GM18498 (cell line): ENCODE data around the gene FSD1L.
"Not testable (repeated sequence)": the region's sequence is repeated elsewhere in the genome, so short reads cannot be mapped to it uniquely, and the experiment has no call there.

Source experiments
- ATAC-seq: cut with Tn5 transposase; IDR thresholded peaks from one replicate; pipeline ENCODE4 v1.9.1; 2021; ENCODE audit warnings: mild to moderate bottlenecking, moderate library complexity; ENCODE audit not compliant: unreplicated experiment

FSD1L gene

GRCh38 chr9:105539452-105539851, 91.6 kb downstream of the FSD1L start:
- no peak for ATAC-seq

- peak; percentile 90 for ATAC-seq
Observed at GRCh38 chr9:105541838-105542237, 94.0 kb downstream of the FSD1L start.

DNA sequence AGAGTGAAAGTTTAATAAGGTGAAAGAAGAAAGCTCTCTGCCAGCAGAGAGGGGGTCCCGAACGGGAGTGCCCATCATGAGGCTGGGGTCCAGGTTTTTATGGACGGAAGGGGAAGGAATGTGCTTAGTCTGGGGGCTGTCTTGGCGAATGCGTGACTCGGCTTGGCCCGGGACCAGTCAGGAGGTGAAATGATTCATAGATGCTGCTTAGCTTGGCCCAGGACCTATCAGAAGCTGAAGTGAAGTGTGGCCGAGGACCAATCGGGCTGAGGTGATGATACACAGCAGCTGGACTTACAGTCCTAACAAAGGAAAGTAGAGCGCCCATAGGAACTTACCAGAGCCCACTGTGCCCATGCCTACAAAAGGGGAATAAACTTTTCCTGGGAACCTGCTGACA, 106.2 kb downstream of the FSD1L start:
- no peak for ATAC-seq

DNA sequence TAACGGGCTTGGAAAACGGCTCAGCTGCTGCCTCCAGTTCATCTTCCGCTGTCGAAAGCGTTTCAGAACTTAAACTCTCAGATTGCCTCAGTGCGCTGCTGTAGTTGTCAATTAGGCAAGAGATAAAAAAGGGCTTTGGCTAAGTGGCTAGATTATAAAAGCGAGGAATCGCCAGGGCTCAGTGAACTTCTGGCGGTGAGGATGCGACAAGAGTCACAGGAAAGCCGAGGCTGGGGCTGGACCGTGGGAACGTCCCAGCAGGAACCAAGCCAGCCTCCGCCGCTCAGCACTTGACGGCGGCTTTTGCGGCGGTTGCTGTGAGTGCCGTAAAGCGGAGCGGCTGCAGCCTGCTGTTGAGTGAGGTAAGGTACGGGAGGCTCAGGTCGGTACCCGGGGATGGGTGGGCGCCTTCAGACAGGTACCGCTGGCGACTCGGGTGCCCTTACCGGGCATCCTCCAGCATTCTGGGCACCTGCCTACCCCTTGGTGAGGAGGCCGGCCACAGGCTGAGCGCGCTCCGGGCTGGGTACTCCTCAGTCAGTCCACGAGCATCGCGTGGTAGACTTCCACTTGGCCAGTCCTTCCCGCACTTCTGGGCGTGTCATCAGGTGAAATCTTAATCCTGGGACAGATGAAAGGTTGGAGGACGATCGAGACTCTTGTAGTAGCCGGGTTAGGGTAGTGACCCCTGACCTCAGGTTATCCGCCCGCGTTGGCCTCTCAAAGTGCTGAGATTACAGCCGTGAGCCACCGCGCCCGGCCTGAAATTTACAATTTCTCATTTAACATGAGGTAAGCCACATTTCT, 110.2 kb downstream of the FSD1L start, which contains the start of gene FKTN:
FKTN (plus strand) TSS at position 328 of the 807 bp plus-strand sequence. CDS start 16,902 bp downstream, outside the sequence.
- peak; percentile 96 for ATAC-seq

GRCh38 chr9:105572455-105572854, 124.6 kb downstream of the FSD1L start:
- no peak for ATAC-seq

GRCh38 chr9:105579952-105580351, 132.1 kb downstream of the FSD1L start:
- ATAC-seq, result not testable (repeated sequence)

DNA sequence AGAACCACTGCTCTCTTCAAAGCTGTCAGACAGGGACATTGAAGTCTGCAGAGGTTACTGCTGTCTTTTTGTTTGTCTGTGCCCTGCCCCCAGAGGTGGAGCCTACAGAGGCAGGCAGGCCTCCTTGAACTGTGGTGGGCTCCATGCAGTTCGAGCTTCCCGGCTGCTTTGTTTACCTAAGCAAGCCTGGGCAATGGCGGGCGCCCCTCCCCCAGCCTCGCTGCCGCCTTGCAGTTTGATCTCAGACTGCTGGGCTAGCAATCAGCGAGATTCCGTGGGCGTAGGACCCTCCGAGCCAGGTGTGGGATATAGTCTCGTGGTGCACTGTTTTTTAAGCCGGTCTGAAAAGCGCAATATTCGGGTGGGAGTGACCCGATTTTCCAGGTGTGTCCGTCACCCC, 133.7 kb downstream of the FSD1L start:
- ATAC-seq, result not testable (repeated sequence)

GRCh38 chr9:105593145-105593544, 145.3 kb downstream of the FSD1L start:
- ATAC-seq, result no peak
